ENCODE measurements around the gene SMCR8.

DNA sequence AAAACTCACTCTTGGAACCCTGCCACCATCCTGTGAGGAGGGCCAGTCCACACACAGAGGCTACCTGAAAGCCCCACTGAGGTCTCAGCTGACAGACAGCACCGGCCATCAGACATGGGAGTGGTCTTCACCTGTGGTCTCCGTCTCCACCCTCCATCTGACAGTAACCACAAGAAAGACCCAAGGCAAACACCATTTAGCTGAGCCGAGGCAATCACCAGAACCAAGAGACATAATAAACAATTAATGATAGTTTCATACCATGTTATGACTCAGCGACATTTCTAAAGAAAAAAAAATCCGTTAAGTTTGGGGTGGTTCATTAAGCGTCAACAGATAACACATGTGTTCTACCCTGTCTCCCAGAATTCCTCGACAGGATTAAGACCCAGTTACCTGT lies 56.4 kb downstream of the SMCR8 start:
- TF ChIP-seq JUN (IDR thresholded peaks at IDR 0.05; ENCODE audit: borderline replicate concordance, low read depth, low read length) (no peak), JUN (CRISPR knock-in tag; IDR thresholded peaks at IDR 0.05; ENCODE audit: borderline replicate concordance) (no peak), MAFK (IDR thresholded peaks at IDR 0.05; ENCODE audit: low read length) (no peak), ELF1 (tag; IDR thresholded peaks at IDR 0.05) (no peak), EZH2 (IDR thresholded peaks at IDR 0.05; ENCODE audit: borderline replicate concordance, low read depth, low read length) (no peak)
- TF ChIP-seq, protein P1, sequence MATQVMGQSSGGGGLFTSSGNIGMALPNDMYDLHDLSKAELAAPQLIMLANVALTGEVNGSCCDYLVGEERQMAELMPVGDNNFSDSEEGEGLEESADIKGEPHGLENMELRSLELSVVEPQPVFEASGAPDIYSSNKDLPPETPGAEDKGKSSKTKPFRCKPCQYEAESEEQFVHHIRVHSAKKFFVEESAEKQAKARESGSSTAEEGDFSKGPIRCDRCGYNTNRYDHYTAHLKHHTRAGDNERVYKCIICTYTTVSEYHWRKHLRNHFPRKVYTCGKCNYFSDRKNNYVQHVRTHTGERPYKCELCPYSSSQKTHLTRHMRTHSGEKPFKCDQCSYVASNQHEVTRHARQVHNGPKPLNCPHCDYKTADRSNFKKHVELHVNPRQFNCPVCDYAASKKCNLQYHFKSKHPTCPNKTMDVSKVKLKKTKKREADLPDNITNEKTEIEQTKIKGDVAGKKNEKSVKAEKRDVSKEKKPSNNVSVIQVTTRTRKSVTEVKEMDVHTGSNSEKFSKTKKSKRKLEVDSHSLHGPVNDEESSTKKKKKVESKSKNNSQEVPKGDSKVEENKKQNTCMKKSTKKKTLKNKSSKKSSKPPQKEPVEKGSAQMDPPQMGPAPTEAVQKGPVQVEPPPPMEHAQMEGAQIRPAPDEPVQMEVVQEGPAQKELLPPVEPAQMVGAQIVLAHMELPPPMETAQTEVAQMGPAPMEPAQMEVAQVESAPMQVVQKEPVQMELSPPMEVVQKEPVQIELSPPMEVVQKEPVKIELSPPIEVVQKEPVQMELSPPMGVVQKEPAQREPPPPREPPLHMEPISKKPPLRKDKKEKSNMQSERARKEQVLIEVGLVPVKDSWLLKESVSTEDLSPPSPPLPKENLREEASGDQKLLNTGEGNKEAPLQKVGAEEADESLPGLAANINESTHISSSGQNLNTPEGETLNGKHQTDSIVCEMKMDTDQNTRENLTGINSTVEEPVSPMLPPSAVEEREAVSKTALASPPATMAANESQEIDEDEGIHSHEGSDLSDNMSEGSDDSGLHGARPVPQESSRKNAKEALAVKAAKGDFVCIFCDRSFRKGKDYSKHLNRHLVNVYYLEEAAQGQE (IDR thresholded peaks at IDR 0.05; ENCODE audit: borderline replicate concordance), result no peak
- TF ChIP-seq, protein P1 (CRISPR knock-in tag; IDR thresholded peaks at IDR 0.05; ENCODE audit: low read depth), result no peak

Data from K562 (cell line).